K562 (cell line): ENCODE measurements around the gene ISG20L2. TPM values are rescaled to one million over a fixed set of nuclear protein-coding genes. Genes with fewer than 3 reads are reported as not detected.

ENCODE experiments used
- ATAC-seq: fragments of 200-7000 bp; cut with Tn5 transposase; 3 replicates; pipeline ENCODE4 v1.9.1; 2020; ENCODE audit warnings: moderate library complexity
- BruUV-seq: library from RNA; stranded (reverse); fragments of 400-500 nt; replicated peaks from 2 replicates; lab custom pipeline; 2021; lab: Mats Ljungman, UMichigan
- CTCF ChIA-PET: fragments of 300-600 bp; formaldehyde crosslinking; extraction: SDS; loops from one replicate; lab custom pipeline; 2021; ENCODE audit warnings: low intra/inter-chr PET ratio; lab: Yijun Ruan, JAX
- POLR2A ChIA-PET: fragments of 300-600, 350-650 bp; sonication (Branson Sonifier 250); formaldehyde crosslinking; extraction: SDS; loops from one replicate; lab custom pipeline; 2021; ENCODE audit warnings: antibody characterized with exemption, inconsistent platforms; lab: Yijun Ruan, JAX
- DNase-seq, 4 experiments: peaks; one replicate each; pipeline versions ENCODE4 v3.0.0 to v3.0.0-alpha.2; 2011 to 2018; ENCODE audit warnings: low spot score in 3 of 4, mixed read lengths in 3 of 4; ENCODE audit errors: extremely low read depth in 1 of 4
- FAIRE-seq: peaks from 2 replicates; lab custom pipeline; 2011; peaks lifted over from hg19 to GRCh38; lab: Jason Lieb, UNC
- H2AFZ ChIP-seq: 2 replicates; pipeline ENCODE4 v1.6.0; 2011; ENCODE audit warnings: low read depth, low read length, control low read depth, inconsistent platforms
- H3K27ac ChIP-seq: fragments of 200-600 bp; 3 replicates; pipeline ENCODE4 v1.8.0; 2011; ENCODE audit warnings: low read depth, mild to moderate bottlenecking, control low read depth, inconsistent platforms, low read length, moderate library complexity, mixed read lengths; ENCODE audit errors: extremely low read depth
- H3K27me3 ChIP-seq, 2 experiments: fragments of 300-600 bp in 1 of 2; 2 replicates in 1 of 2; 3 replicates in 1 of 2; pipeline versions ENCODE4 v1.6.0 to v1.8.0; 2011; ENCODE audit warnings: inconsistent platforms in 2 of 2, low read length in 2 of 2, mild to moderate bottlenecking in 1 of 2, mixed read lengths in 1 of 2, moderate library complexity in 1 of 2; ENCODE audit not compliant: control insufficient read depth in 2 of 2, insufficient read depth in 2 of 2
- H3K36me3 ChIP-seq: fragments of 300-600 bp; 3 replicates; pipeline ENCODE4 v1.8.0; 2011; ENCODE audit warnings: mild to moderate bottlenecking, low read length, inconsistent platforms; ENCODE audit not compliant: control insufficient read depth, insufficient read depth
- H3K4me1 ChIP-seq, 2 experiments: fragments of 200-600 bp in 1 of 2; replicated peaks in 1 of 2; 2 replicates in 1 of 2; 3 replicates in 1 of 2; pipeline versions ENCODE4 v1.5.1 to v1.8.0; 2011; ENCODE audit warnings: inconsistent platforms in 2 of 2, low read length in 2 of 2, mild to moderate bottlenecking in 1 of 2, mixed read lengths in 1 of 2, moderate library complexity in 1 of 2; ENCODE audit not compliant: control insufficient read depth in 2 of 2, insufficient read depth in 2 of 2
- H3K4me2 ChIP-seq: 2 replicates; pipeline ENCODE4 v1.6.1; 2011; ENCODE audit warnings: low read length, control low read depth, inconsistent platforms, mixed read lengths; ENCODE audit not compliant: insufficient read depth
- H3K4me3 ChIP-seq: fragments of 200-600 bp; sonication (generic), shearing (Covaris generic); 2 replicates; pipeline ENCODE4 v1.5.1; 2016; ENCODE audit warnings: control low read depth, inconsistent platforms
- H3K79me2 ChIP-seq: fragments of 200-600 bp; 3 replicates; pipeline ENCODE4 v1.8.0; 2011; ENCODE audit warnings: low read length, inconsistent platforms; ENCODE audit not compliant: control insufficient read depth, insufficient read depth
- H3K9ac ChIP-seq, 2 experiments: 2 replicates each; pipeline versions ENCODE4 v1.6.0 to v1.6.1; 2011; ENCODE audit warnings: low read depth in 2 of 2, low read length in 2 of 2, control low read depth in 1 of 2, inconsistent platforms in 1 of 2, mild to moderate bottlenecking in 1 of 2, mixed read lengths in 1 of 2; ENCODE audit not compliant: insufficient read depth in 1 of 2
- H3K9me1 ChIP-seq: one replicate; pipeline ENCODE4 v1.6.0; 2011; ENCODE audit warnings: inconsistent platforms, mild to moderate bottlenecking, low read length, moderate library complexity; ENCODE audit not compliant: control insufficient read depth, insufficient read depth
- H3K9me3 ChIP-seq: replicated peaks from 2 replicates; pipeline ENCODE4 v1.5.1; 2011; ENCODE audit warnings: low read depth, low read length, inconsistent platforms; ENCODE audit not compliant: control insufficient read depth, insufficient read depth
- H4K20me1 ChIP-seq: replicated peaks from 2 replicates; pipeline ENCODE4 v1.6.1; 2011; ENCODE audit warnings: low read length, inconsistent platforms, mixed read lengths; ENCODE audit not compliant: control insufficient read depth, insufficient read depth
- CBX5 ChIP-seq: IDR thresholded peaks from 2 replicates; pipeline ENCODE4 v1.6.1; 2014; ENCODE audit warnings: low read depth, borderline replicate concordance
- GABPB2 ChIP-seq: fragments of 250-450 bp; sonication (Bioruptor Pico); conservative IDR thresholded peaks from 2 replicates; pipeline ENCODE4 v1.5.1; 2021; ENCODE audit warnings: mild to moderate bottlenecking
- ILK ChIP-seq: fragments of 450-650 bp; IDR thresholded peaks from 2 replicates; pipeline ENCODE4 v1.6.1; 2016; ENCODE audit warnings: missing genetic modification characterization, low read depth, mild to moderate bottlenecking, missing compliant biosample characterization, moderate library complexity, borderline replicate concordance
- JUNB ChIP-seq: fragments of 450-650 bp; formaldehyde crosslinking; conservative IDR thresholded peaks from 2 replicates; pipeline ENCODE4 v1.4.0; 2020; ENCODE audit warnings: mild to moderate bottlenecking
- KAT2B ChIP-seq: IDR thresholded peaks from one replicate; pipeline ENCODE4 v1.6.1; 2012; ENCODE audit warnings: low read depth, mild to moderate bottlenecking, control low read depth, inconsistent platforms, low read length, moderate library complexity
- L3MBTL2 ChIP-seq: fragments of 450-650 bp; IDR thresholded peaks from 2 replicates; pipeline ENCODE4 v1.6.1; 2016; ENCODE audit warnings: mild to moderate bottlenecking, moderate library complexity
- MCM3 ChIP-seq: fragments of 450-650 bp; IDR thresholded peaks from 2 replicates; pipeline ENCODE4 v1.6.1; 2016
- NR2C2 ChIP-seq, 2 experiments: fragments of 200-800 bp in 1 of 2; sonication (Bioruptor generic) in 1 of 2; sonication (generic) in 1 of 2; formaldehyde crosslinking in 1 of 2; IDR thresholded peaks; 2 replicates each; pipeline versions ENCODE4 v1.6.1 to v1.8.0; 2016 to 2022; ENCODE audit warnings: mild to moderate bottlenecking in 1 of 2, missing compliant biosample characterization in 1 of 2, missing genetic modification characterization in 1 of 2, missing genetic modification reagents in 1 of 2
- NUFIP1 ChIP-seq: fragments of 450-650 bp; IDR thresholded peaks from 2 replicates; pipeline ENCODE4 v1.6.1; 2018; ENCODE audit not compliant: partially characterized antibody
- PTBP1 ChIP-seq: fragments of 200-400 bp; formaldehyde crosslinking; IDR thresholded peaks from 2 replicates; pipeline ENCODE4 v1.6.1; 2017; ENCODE audit warnings: low read depth, low read length
- RBM14 ChIP-seq: fragments of 200-400 bp; formaldehyde crosslinking; IDR thresholded peaks from 2 replicates; pipeline ENCODE4 v1.6.1; 2018; ENCODE audit warnings: low read depth, mild to moderate bottlenecking, low read length, moderate library complexity, borderline replicate concordance; ENCODE audit not compliant: insufficient read depth
- ZBTB49 ChIP-seq: sonication (generic); formaldehyde crosslinking; IDR thresholded peaks from 2 replicates; pipeline ENCODE4 v1.8.0; 2022; ENCODE audit warnings: missing genetic modification reagents, mild to moderate bottlenecking, borderline replicate concordance
- WGBS: fragments of 100-300 bp; shearing (Covaris generic); methylation state at CpG from one replicate; pipeline ENCODE4 v1.1.6; 2016; ENCODE audit warnings: low coverage, mixed read lengths; ENCODE audit not compliant: insufficient coverage; ENCODE audit errors: missing lambda C conversion rate; 5-methylcytosine and 5-hydroxymethylcytosine counted together
- in situ Hi-C: fragments of 300-500 bp; cut with MboI; formaldehyde crosslinking; loops from 4 replicates; pipeline ENCODE4 v1.15.0; 2018; ENCODE audit warnings: inconsistent platforms, mixed read lengths
- intact Hi-C: fragments of 100-400 bp; cut with micrococcal nuclease; formaldehyde crosslinking; loops from 2 replicates; pipeline ENCODE4 v1.14.2; 2022
- polyA plus RNA-seq, 8 experiments: library from polyadenylated mRNA; depleted of rRNA in 4 of 8; stranded (reverse) in 5 of 8; unstranded in 3 of 8; fragments of >200 nt; fragmentation: Nextera tagmentation in 2 of 8; fragmentation: Illumina TruSeq in 1 of 8; extraction: Ambion mirVana in 2 of 8; extraction: Trizol in 1 of 8; gene quantifications; 2 replicates each; pipeline versions ENCODE4 v1.2.1 to v1.2.3, GENCODE V29; 2011 to 2014; ENCODE audit warnings: inconsistent platforms in 1 of 8, missing spikeins in 1 of 8
- total RNA-seq, 7 experiments: library from RNA; depleted of rRNA in 6 of 7; stranded (reverse); fragments of >200 nt in 6 of 7; fragmentation: Illumina TruSeq in 2 of 7; extraction: Trizol in 2 of 7; gene quantifications; 2 replicates each; pipeline versions ENCODE4 v1.2.1 to v1.2.3, GENCODE V29; 2011 to 2021; ENCODE audit warnings: low replicate concordance in 1 of 7
- TF ChIP-seq, protein P1 (sequence below): fragments of 450-650 bp; IDR thresholded peaks from 2 replicates; pipeline ENCODE4 v1.6.1; 2016; ENCODE audit warnings: antibody characterized with exemption
- TF ChIP-seq, protein P2 (sequence below), 2 experiments: fragments of 150-350 bp in 1 of 2; IDR thresholded peaks; 2 replicates each; pipeline ENCODE4 v1.6.1; 2012 to 2016; ENCODE audit warnings: low read depth in 2 of 2, low read length in 2 of 2, mild to moderate bottlenecking in 1 of 2, moderate library complexity in 1 of 2

The ISG20L2 gene
- total and polyA plus RNA-seq, 9 of the 15 experiments (the other 6 are each of a cell fraction or from before 2014, with no cell fraction given) = 21.3 to 130 (median 50.3) TPM

DNA sequence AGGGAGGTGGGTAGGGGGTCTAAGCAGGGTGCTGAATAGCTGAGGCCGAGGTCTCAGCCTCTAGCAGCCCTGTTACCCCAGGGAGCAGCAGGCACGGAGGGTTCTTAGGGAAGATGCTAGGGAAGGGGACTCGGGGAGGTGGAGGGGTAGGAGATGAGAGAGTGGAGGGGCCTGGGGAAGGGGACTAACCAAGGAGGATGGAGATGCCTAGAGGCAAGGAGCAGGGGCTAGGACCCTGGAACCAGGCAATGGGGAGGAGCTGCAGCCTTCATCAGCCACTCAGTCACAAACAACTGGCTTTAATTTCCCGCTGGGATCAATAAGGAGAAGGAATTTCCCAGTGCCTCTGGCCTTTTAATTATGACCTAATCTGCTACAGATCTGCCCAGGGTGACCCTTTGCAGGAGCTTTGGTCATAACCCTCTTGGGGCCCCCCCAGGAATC is 20.3 kb downstream of the ISG20L2 start:
- Histone ChIP-seq H3K36me3 (no peaks in the 10 kb centered on the region), H3K9me3 (no peaks in the 10 kb centered on the region), H3K4me3 (no peak overlapping the region), H3K9ac (no peak overlapping the region), H3K27me3 (no peaks in the 10 kb centered on the region), H4K20me1 (no peaks in the 10 kb centered on the region), H3K4me2 (no peak overlapping the region), H3K27ac (no peak overlapping the region), H2AFZ (no peak overlapping the region)
- in situ Hi-C loops (no loop called here), intact Hi-C loops (no loop called here)
- DNase-seq = no peak
- no peak for FAIRE-seq
- ATAC-seq = no peak
- BruUV-seq = no TSS peak
- TF ChIP-seq RBM14 = no peak
- TF ChIP-seq NR2C2 (CRISPR knock-in tag; IDR thresholded peaks at IDR 0.05) = no peak
- no peak for TF ChIP-seq NR2C2 (tag; IDR thresholded peaks at IDR 0.05)
- no peak for TF ChIP-seq PTBP1
- TF ChIP-seq, protein P1, sequence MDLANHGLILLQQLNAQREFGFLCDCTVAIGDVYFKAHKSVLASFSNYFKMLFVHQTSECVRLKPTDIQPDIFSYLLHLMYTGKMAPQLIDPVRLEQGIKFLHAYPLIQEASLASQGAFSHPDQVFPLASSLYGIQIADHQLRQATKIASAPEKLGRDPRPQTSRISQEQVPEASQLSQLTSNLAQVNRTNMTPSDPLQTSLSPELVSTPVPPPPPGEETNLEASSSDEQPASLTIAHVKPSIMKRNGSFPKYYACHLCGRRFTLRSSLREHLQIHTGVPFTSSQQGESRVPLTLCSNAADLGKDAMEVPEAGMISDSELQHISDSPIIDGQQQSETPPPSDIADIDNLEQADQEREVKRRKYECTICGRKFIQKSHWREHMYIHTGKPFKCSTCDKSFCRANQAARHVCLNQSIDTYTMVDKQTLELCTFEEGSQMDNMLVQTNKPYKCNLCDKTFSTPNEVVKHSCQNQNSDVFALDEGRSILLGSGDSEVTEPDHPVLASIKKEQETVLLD = no peak
- TF ChIP-seq L3MBTL2 = no peak
- TF ChIP-seq JUNB (CRISPR knock-in tag) = no peak
- TF ChIP-seq ILK = no peak
- no peak for TF ChIP-seq ZBTB49 (CRISPR knock-in tag)
- TF ChIP-seq MCM3 = no peak
- no peak for TF ChIP-seq GABPB2 (CRISPR knock-in tag)
- TF ChIP-seq CBX5 = no peak
- TF ChIP-seq, protein P2, sequence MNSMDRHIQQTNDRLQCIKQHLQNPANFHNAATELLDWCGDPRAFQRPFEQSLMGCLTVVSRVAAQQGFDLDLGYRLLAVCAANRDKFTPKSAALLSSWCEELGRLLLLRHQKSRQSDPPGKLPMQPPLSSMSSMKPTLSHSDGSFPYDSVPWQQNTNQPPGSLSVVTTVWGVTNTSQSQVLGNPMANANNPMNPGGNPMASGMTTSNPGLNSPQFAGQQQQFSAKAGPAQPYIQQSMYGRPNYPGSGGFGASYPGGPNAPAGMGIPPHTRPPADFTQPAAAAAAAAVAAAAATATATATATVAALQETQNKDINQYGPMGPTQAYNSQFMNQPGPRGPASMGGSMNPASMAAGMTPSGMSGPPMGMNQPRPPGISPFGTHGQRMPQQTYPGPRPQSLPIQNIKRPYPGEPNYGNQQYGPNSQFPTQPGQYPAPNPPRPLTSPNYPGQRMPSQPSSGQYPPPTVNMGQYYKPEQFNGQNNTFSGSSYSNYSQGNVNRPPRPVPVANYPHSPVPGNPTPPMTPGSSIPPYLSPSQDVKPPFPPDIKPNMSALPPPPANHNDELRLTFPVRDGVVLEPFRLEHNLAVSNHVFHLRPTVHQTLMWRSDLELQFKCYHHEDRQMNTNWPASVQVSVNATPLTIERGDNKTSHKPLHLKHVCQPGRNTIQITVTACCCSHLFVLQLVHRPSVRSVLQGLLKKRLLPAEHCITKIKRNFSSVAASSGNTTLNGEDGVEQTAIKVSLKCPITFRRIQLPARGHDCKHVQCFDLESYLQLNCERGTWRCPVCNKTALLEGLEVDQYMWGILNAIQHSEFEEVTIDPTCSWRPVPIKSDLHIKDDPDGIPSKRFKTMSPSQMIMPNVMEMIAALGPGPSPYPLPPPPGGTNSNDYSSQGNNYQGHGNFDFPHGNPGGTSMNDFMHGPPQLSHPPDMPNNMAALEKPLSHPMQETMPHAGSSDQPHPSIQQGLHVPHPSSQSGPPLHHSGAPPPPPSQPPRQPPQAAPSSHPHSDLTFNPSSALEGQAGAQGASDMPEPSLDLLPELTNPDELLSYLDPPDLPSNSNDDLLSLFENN (IDR thresholded peaks at IDR 0.05; ENCODE audit: low read depth in 2 of 2, low read length in 2 of 2) = no peak
- TF ChIP-seq KAT2B = no peak
- no peak for TF ChIP-seq NUFIP1
- TF ChIP-seq, all 486 proteins: peak for 0
- Histone ChIP-seq H3K79me2 (no peaks in the 10 kb centered on the region), H3K4me1 (peaks cover 7 to 26% of the 10 kb centered on the region in 2 experiments; a peak in 4 of 5 replicates), H3K9me1 (no peaks in the 10 kb centered on the region)
- POLR2A ChIA-PET = interaction anchor here (0.6 to 3.0 kb wide), 6 partner anchors 10 to 25 kb away, joined by 3 to 12 read pairs (median 4); no protein-coding TSS in a partner anchor
- 35% methylated on average over 3 of the region's 4 CpGs for WGBS
- CTCF ChIA-PET = no interaction called here
